H9 (cell line): Measurements from ENCODE around the gene DCXR. TPM values are rescaled to one million over a fixed set of nuclear protein-coding genes. Genes with fewer than 3 reads are reported as not detected.
A peak's percentile ranks its signal among the peaks of the same experiment; 100 is the strongest.

Experiments used
- DNase-seq: peaks from one replicate; pipeline ENCODE4 v3.0.0-alpha.2; 2017
- H2AFZ ChIP-seq: one replicate; pipeline ENCODE4 v1.6.1; 2013; ENCODE audit warnings: mild to moderate bottlenecking, low read length, control low read depth, moderate library complexity
- H2AK5ac ChIP-seq: 2 replicates; pipeline ENCODE4 v1.6.1; 2013; ENCODE audit warnings: low read length, control low read depth, mixed read lengths; ENCODE audit not compliant: insufficient read length
- H2BK120ac ChIP-seq: one replicate; pipeline ENCODE4 v1.6.1; 2013; ENCODE audit warnings: low read depth, mild to moderate bottlenecking, low read length, control low read depth, inconsistent platforms; ENCODE audit not compliant: poor library complexity, severe bottlenecking
- H2BK12ac ChIP-seq: 2 replicates; pipeline ENCODE4 v1.6.1; 2013; ENCODE audit warnings: low read length, control low read depth, mixed read lengths, low read depth; ENCODE audit not compliant: insufficient read length
- H2BK15ac ChIP-seq: 2 replicates; pipeline ENCODE4 v1.6.1; 2013; ENCODE audit warnings: low read depth, low read length, control low read depth
- H2BK20ac ChIP-seq: one replicate; pipeline ENCODE4 v1.6.1; 2013; ENCODE audit warnings: low read depth, mild to moderate bottlenecking, low read length, control low read depth, inconsistent platforms; ENCODE audit not compliant: poor library complexity, severe bottlenecking
- H2BK5ac ChIP-seq: 2 replicates; pipeline ENCODE4 v1.6.1; 2013; ENCODE audit warnings: low read length, control low read depth, mixed read lengths; ENCODE audit not compliant: insufficient read length
- H3K14ac ChIP-seq: 2 replicates; pipeline ENCODE4 v1.6.1; 2013; ENCODE audit warnings: low read length, control low read depth; ENCODE audit not compliant: insufficient read depth
- H3K18ac ChIP-seq: 2 replicates; pipeline ENCODE4 v1.6.1; 2013; ENCODE audit warnings: low read depth, mild to moderate bottlenecking, mixed read lengths, low read length, control low read depth; ENCODE audit not compliant: insufficient read length
- H3K23ac ChIP-seq: 2 replicates; pipeline ENCODE4 v1.6.1; 2013; ENCODE audit warnings: low read length, control low read depth, mixed read lengths, low read depth; ENCODE audit not compliant: insufficient read length
- H3K23me2 ChIP-seq: 2 replicates; pipeline ENCODE4 v1.6.1; 2013; ENCODE audit warnings: low read depth, mild to moderate bottlenecking, mixed read lengths, low read length, control low read depth; ENCODE audit not compliant: insufficient read length, poor library complexity, severe bottlenecking
- H3K27ac ChIP-seq: 2 replicates; pipeline ENCODE4 v1.5.1; 2013; ENCODE audit warnings: low read length, control low read depth, mixed read lengths, low read depth; ENCODE audit not compliant: insufficient read length
- H3K27me3 ChIP-seq: 2 replicates; pipeline ENCODE4 v1.6.1; 2013; ENCODE audit warnings: low read length, control low read depth, inconsistent platforms; ENCODE audit not compliant: insufficient read depth
- H3K4ac ChIP-seq: 2 replicates; pipeline ENCODE4 v1.6.1; 2013; ENCODE audit warnings: low read depth, mild to moderate bottlenecking, control low read depth, inconsistent platforms, low read length, moderate library complexity
- H3K4me1 ChIP-seq: 2 replicates; pipeline ENCODE4 v1.6.1; 2013; ENCODE audit warnings: low read length, control low read depth, inconsistent platforms; ENCODE audit not compliant: insufficient read depth
- H3K4me2 ChIP-seq: 2 replicates; pipeline ENCODE4 v1.6.1; 2013; ENCODE audit warnings: low read length, control low read depth, mixed read lengths; ENCODE audit not compliant: insufficient read length, insufficient read depth
- H3K56ac ChIP-seq: 2 replicates; pipeline ENCODE4 v1.6.1; 2013; ENCODE audit warnings: low read depth, mild to moderate bottlenecking, mixed read lengths, low read length, control low read depth; ENCODE audit not compliant: insufficient read length
- H3K79me1 ChIP-seq: 2 replicates; pipeline ENCODE4 v1.6.1; 2013; ENCODE audit warnings: low read depth, mild to moderate bottlenecking, moderate library complexity, low read length, control low read depth, inconsistent platforms; ENCODE audit not compliant: insufficient read depth, poor library complexity, severe bottlenecking
- H3K79me2 ChIP-seq: 2 replicates; pipeline ENCODE4 v1.6.1; 2013; ENCODE audit warnings: low read length, control low read depth, inconsistent platforms; ENCODE audit not compliant: insufficient read depth
- H3K9ac ChIP-seq: 2 replicates; pipeline ENCODE4 v1.6.1; 2013; ENCODE audit warnings: low read length, control low read depth, mixed read lengths; ENCODE audit not compliant: insufficient read length; ENCODE audit errors: extremely low read depth
- H3K9me3 ChIP-seq: one replicate; pipeline ENCODE4 v1.6.1; 2013; ENCODE audit warnings: low read depth, low read length, inconsistent platforms; ENCODE audit not compliant: control insufficient read depth
- H3T11ph ChIP-seq: one replicate; pipeline ENCODE4 v1.6.1; 2013; ENCODE audit warnings: mild to moderate bottlenecking, low read length, control low read depth, inconsistent platforms
- H4K20me1 ChIP-seq: one replicate; pipeline ENCODE4 v1.6.1; 2013; ENCODE audit not compliant: control insufficient read depth, insufficient read length, insufficient read depth
- H4K5ac ChIP-seq: 2 replicates; pipeline ENCODE4 v1.6.1; 2013; ENCODE audit warnings: low read depth, mild to moderate bottlenecking, mixed read lengths, low read length, control low read depth; ENCODE audit not compliant: insufficient read length
- H4K8ac ChIP-seq: replicated peaks from 2 replicates; pipeline ENCODE4 v1.6.1; 2013; ENCODE audit warnings: low read length, control low read depth, mixed read lengths, low read depth; ENCODE audit not compliant: insufficient read length
- H4K91ac ChIP-seq: 2 replicates; pipeline ENCODE4 v1.6.1; 2013; ENCODE audit warnings: low read depth, mild to moderate bottlenecking, moderate library complexity, mixed read lengths, low read length, control low read depth; ENCODE audit not compliant: insufficient read length
- H3K27ac Mint-ChIP-seq, 3 experiments: 2 replicates in 2 of 3; 3 replicates in 1 of 3; pipeline ENCODE4 v1.8.0; 2020 to 2021; ENCODE audit warnings: mixed read lengths in 3 of 3, mild to moderate bottlenecking in 1 of 3, moderate library complexity in 1 of 3
- H3K27me3 Mint-ChIP-seq: 2 replicates; pipeline ENCODE4 v1.8.0; 2021; ENCODE audit warnings: low read depth, mild to moderate bottlenecking, moderate library complexity, mixed read lengths
- H3K36me3 Mint-ChIP-seq, 3 experiments: 2 replicates in 2 of 3; 3 replicates in 1 of 3; pipeline ENCODE4 v1.8.0; 2020 to 2021; ENCODE audit warnings: low read depth in 3 of 3, mixed read lengths in 3 of 3; ENCODE audit not compliant: insufficient read depth in 1 of 3
- H3K4me1 Mint-ChIP-seq, 2 experiments: 2 replicates each; pipeline ENCODE4 v1.8.0; 2020; ENCODE audit warnings: mixed read lengths in 2 of 2
- H3K4me3 Mint-ChIP-seq, 2 experiments: 2 replicates in 1 of 2; 3 replicates in 1 of 2; pipeline ENCODE4 v1.8.0; 2020 to 2021; ENCODE audit warnings: mild to moderate bottlenecking in 2 of 2, mixed read lengths in 2 of 2, moderate library complexity in 1 of 2
- H3K9me3 Mint-ChIP-seq, 2 experiments: 2 replicates in 1 of 2; 3 replicates in 1 of 2; pipeline ENCODE4 v1.8.0; 2020; ENCODE audit warnings: mild to moderate bottlenecking in 2 of 2, mixed read lengths in 2 of 2, moderate library complexity in 1 of 2
- CTCF ChIP-seq: fragments of 200-600 bp; sonication (generic); conservative IDR thresholded peaks from 3 replicates; pipeline ENCODE4 v1.8.0; 2021; ENCODE audit warnings: antibody characterized with exemption, mild to moderate bottlenecking
- WGBS: extraction: QIAGEN DNeasy Blood & Tissue Kit; methylation state at CpG from one replicate; pipeline ENCODE4 v1.1.7; 2013; ENCODE audit warnings: missing lambda C conversion rate, low lambda C conversion rate, mixed read lengths; ENCODE audit not compliant: insufficient read length; ENCODE audit errors: extremely low coverage; 5-methylcytosine and 5-hydroxymethylcytosine counted together
- total RNA-seq: library from RNA; stranded (reverse); gene quantifications from 2 replicates; pipeline ENCODE4 v1.2.1, GENCODE V29; 2021

The DCXR gene
- total RNA-seq, 1 experiment from 2014 or later: 93.6 TPM

- TF ChIP-seq CTCF: no peak
- H4K91ac ChIP-seq: no peak overlapping the region
- no peak overlapping the region for H3K56ac ChIP-seq
- no peak for DNase-seq
- H3K4ac ChIP-seq: no peak overlapping the region
- no peaks in the 10 kb centered on the region; the same call in 1 of the 2 replicates for H3K4me1 ChIP-seq
- Mint-ChIP-seq H3K27me3 (no peaks in the 10 kb centered on the region), H3K9me3 (no peaks in the 10 kb centered on the region), H3K4me1 (peaks cover 21 to 37% of the 10 kb centered on the region in 2 experiments), H3K36me3 (peaks cover 0 to 18% (median 17%) of the 10 kb centered on the region in 3 experiments; a peak in 6 of 7 replicates), H3K4me3 (no peak overlapping the region), H3K27ac (peak overlapping the region; percentile 13 to 25 (median 17); a peak in 2 of 7 replicates)
- H2AFZ ChIP-seq: no peak overlapping the region
- no peak overlapping the region for H3K27ac ChIP-seq
- H3T11ph ChIP-seq: no peak overlapping the region
- H3K79me2 ChIP-seq: no peaks in the 10 kb centered on the region
- H3K18ac ChIP-seq: no peak overlapping the region
- H3K23ac ChIP-seq: no peak overlapping the region
- no peaks in the 10 kb centered on the region for H3K9me3 ChIP-seq
- H3K4me2 ChIP-seq: no peak overlapping the region
- no peak overlapping the region for H4K8ac ChIP-seq
- no peak overlapping the region for H2BK15ac ChIP-seq
- H2AK5ac ChIP-seq: no peak overlapping the region
- no peaks in the 10 kb centered on the region for H3K79me1 ChIP-seq
- no peak overlapping the region for H2BK5ac ChIP-seq
- no peak overlapping the region for H2BK20ac ChIP-seq
- H2BK12ac ChIP-seq: no peak overlapping the region
- no CpG with 5 or more reads among the region's 37 CpGs for WGBS
- no peaks in the 10 kb centered on the region for H3K27me3 ChIP-seq
- H3K14ac ChIP-seq: no peak overlapping the region; the same call in 1 of the 2 replicates
- H4K5ac ChIP-seq: no peak overlapping the region
- H2BK120ac ChIP-seq: no peak overlapping the region
- H3K9ac ChIP-seq: no peak overlapping the region
- no peaks in the 10 kb centered on the region for H4K20me1 ChIP-seq
- H3K23me2 ChIP-seq: no peaks in the 10 kb centered on the region
These were observed 43.5 kb downstream of the DCXR start for GRCh38 chr17:81993729-81994592.
